Omental fat pad (tissue), 4 donors: ENCODE measurements around the gene CRTAP. TPM values are rescaled to one million over a fixed set of nuclear protein-coding genes. Genes with fewer than 3 reads are reported as not detected.
A peak's percentile ranks its signal among the peaks of the same experiment; 100 is the strongest.

ENCODE experiments used
- ATAC-seq: fragments of 150-250 bp; one replicate; pipeline ENCODE4 v1.9.1; 2016; ENCODE audit warnings: mild to moderate bottlenecking, moderate library complexity; ENCODE audit not compliant: low FRiP score
- DNase-seq: peaks from one replicate; pipeline ENCODE4 v3.0.0-alpha.2; 2019; ENCODE audit warnings: low spot score
- CTCF ChIP-seq, 3 donors: fragments of 450-650 bp; IDR thresholded peaks; one replicate each; pipeline ENCODE4 v1.5.1; 2016 to 2017; ENCODE audit warnings: antibody characterized with exemption in 3 of 3, mild to moderate bottlenecking in 3 of 3, moderate library complexity in 2 of 3
- total RNA-seq, 4 donors: library from RNA; depleted of rRNA; stranded (reverse); fragments of >200 nt; gene quantifications; one replicate each; pipeline ENCODE4 v1.1.0, GENCODE V29; 2016

Gene CRTAP
- total RNA-seq, 4 donors from 2014 or later = 267 to 355 (median 300) TPM

GRCh38 chr3:33111581-33111980 lies 2.2 kb upstream of the CRTAP start:
- TF ChIP-seq CTCF (IDR thresholded peaks at IDR 0.05) = no peak
- DNase-seq (no peak), ATAC-seq (no peak)

DNA sequence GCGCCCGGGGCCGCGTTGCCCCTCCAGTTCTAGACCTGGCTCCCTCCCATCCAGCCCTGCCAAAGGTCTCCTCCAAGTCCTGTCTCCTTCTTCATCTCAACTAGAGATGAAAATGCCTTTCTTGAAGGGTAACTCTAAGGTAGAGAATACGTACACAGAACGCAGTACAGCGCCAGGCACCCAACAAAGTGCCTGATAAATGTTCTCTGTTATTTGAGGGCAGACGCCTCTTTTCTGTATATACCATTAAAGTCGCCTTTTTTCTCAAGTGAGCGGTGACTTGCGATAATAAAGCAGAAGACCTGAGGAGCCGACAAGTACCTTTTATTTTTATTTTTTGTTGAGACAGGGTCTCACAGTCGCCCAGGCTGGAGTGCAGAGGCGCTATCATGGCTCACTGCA lies 809 bp downstream of the CRTAP start:
- TF ChIP-seq CTCF (IDR thresholded peaks at IDR 0.05) = no peak
- ATAC-seq (no peak), DNase-seq (no peak)

DNA sequence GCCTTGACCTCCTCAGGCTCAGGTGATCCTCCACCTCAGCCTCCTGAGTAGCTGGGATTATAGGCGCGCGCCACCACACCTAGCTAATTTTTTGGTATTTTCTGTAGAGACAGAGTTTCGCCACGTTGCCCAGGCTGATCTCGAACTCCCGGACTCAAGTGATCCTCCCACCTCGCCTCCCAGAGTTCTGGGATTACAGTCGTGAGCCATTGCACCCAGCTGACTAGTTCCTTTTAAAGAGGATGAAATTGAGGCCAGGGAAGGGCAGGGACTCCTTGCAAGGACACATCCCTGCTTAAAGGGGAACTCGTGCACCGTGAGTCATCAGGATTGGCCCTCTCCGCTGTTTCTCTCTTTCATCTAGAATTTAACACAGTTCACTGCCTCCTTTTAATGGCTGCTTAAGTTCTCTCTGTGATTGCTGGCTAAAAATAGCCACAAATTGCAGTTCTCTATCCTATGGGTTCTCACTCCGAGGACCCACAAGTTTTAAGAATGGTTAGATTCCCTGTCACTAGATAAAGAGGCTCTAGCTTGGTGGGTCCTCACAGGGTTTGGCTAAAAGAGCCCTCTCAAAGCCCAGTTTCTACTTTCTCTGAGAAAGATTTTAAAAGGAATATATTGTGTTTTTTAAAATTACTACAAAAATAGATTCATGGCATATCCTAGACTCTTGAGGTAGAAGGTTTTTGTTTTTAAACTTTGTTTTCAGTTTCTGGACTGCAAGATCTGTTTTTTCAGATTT lies 1.4 kb downstream of the CRTAP start:
- peak; percentile 71 for ATAC-seq
- DNase-seq = peak; percentile 63
- no peak for TF ChIP-seq CTCF (IDR thresholded peaks at IDR 0.05)

DNA sequence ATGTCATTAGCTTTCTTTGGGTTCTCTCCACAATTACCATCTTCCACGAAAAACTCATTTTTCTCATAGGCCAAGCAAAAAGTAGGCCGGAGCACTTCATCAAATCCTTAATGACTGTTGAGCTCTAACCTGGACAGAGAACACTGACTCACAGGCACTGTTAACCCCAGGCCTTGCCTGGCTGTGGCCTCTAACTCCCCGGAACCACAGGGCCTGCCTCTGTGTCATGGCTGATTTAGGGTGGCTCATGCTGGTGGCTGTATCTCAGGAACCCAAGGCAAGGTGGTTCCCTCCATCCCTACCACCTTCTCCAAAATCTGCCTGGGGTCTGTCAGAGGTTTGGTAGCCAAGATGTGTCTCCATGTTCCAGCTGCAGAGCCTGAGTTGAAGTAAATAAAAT lies 3.6 kb downstream of the CRTAP start:
- ATAC-seq = no peak

GRCh38 chr3:33119891-33120290 lies 6.1 kb downstream of the CRTAP start:
- DNase-seq (no peak), ATAC-seq (no peak)
- TF ChIP-seq CTCF (IDR thresholded peaks at IDR 0.05) = no peak

More for the DNA sequence above, 3.6 kb downstream of the CRTAP start:
- no peak for DNase-seq
- TF ChIP-seq CTCF (IDR thresholded peaks at IDR 0.05) = no peak

- no peak for TF ChIP-seq CTCF (IDR thresholded peaks at IDR 0.05)
- ATAC-seq = no peak
- DNase-seq = no peak
These were observed 9.2 kb downstream of the CRTAP start for GRCh38 chr3:33122991-33123390.

- no peak for TF ChIP-seq CTCF (IDR thresholded peaks at IDR 0.05)
- ATAC-seq (no peak), DNase-seq (no peak)
These were observed 10.8 kb downstream of the CRTAP start for GRCh38 chr3:33124638-33125037.
